Fibroblast of skin of left biceps (primary cell): ENCODE data around the gene CAMKMT.
A peak's percentile ranks its signal among the peaks of the same experiment; 100 is the strongest.
"Not testable (repeated sequence)": the region's sequence is repeated elsewhere in the genome, so short reads cannot be mapped to it uniquely, and the experiment has no call there.

Experiments
- DNase-seq, 2 experiments: peaks; one replicate each; pipeline ENCODE4 v3.0.0-alpha.2; 2013; ENCODE audit warnings: low read depth in 2 of 2

Gene CAMKMT

GRCh38 chr2:44550561-44550960 is 188.8 kb downstream of the CAMKMT start:
- no peak for DNase-seq

- DNase-seq, result no peak
Observed at GRCh38 chr2:44551497-44551896, 189.8 kb downstream of the CAMKMT start.

GRCh38 chr2:44553456-44553855 is 191.7 kb downstream of the CAMKMT start:
- DNase-seq, result peak; percentile 8 to 15

GRCh38 chr2:44555700-44556099 is 194.0 kb downstream of the CAMKMT start:
- DNase-seq, result no peak

GRCh38 chr2:44559108-44559507 is 197.4 kb downstream of the CAMKMT start:
- DNase-seq, result no peak

- DNase-seq, result no peak
Observed at GRCh38 chr2:44560352-44560751, 198.6 kb downstream of the CAMKMT start.

GRCh38 chr2:44560941-44561340 is 199.2 kb downstream of the CAMKMT start:
- no peak for DNase-seq

GRCh38 chr2:44562737-44563136 is 201.0 kb downstream of the CAMKMT start:
- DNase-seq, result no peak

GRCh38 chr2:44564752-44565151 is 203.0 kb downstream of the CAMKMT start:
- DNase-seq, result no peak

- DNase-seq, result no peak
Observed at GRCh38 chr2:44566059-44566458, 204.3 kb downstream of the CAMKMT start.

- no peak for DNase-seq
Observed at GRCh38 chr2:44569491-44569890, 207.7 kb downstream of the CAMKMT start.

GRCh38 chr2:44570271-44570670 is 208.5 kb downstream of the CAMKMT start:
- DNase-seq, result no peak

- DNase-seq, result no peak
Observed at GRCh38 chr2:44570777-44571176, 209.0 kb downstream of the CAMKMT start.

- no peak for DNase-seq
Observed at GRCh38 chr2:44572196-44572900, 210.6 kb downstream of the CAMKMT start.

- no peak for DNase-seq
Observed at GRCh38 chr2:44573996-44574395, 212.2 kb downstream of the CAMKMT start.

GRCh38 chr2:44578471-44579093 is 216.8 kb downstream of the CAMKMT start:
- DNase-seq, result peak in 1 of 2 experiments; percentile 3

GRCh38 chr2:44579115-44579836 is 217.5 kb downstream of the CAMKMT start:
- DNase-seq, result no peak

- DNase-seq, result no peak
Observed at GRCh38 chr2:44579837-44580230, 218.1 kb downstream of the CAMKMT start.

- no peak for DNase-seq
Observed at GRCh38 chr2:44580875-44581515, 219.2 kb downstream of the CAMKMT start.

GRCh38 chr2:44582363-44583008 is 220.7 kb downstream of the CAMKMT start:
- DNase-seq, result no peak

GRCh38 chr2:44595615-44596014 is 233.9 kb downstream of the CAMKMT start:
- DNase-seq, result not testable (repeated sequence)
